Testis (tissue), 3 donors: Measurements from ENCODE around the gene TNRC6B. TPM values are rescaled to one million over a fixed set of nuclear protein-coding genes. Genes with fewer than 3 reads are reported as not detected.
A peak's percentile ranks its signal among the peaks of the same experiment; 100 is the strongest.

Experiments used
- DNase-seq: peaks from one replicate; pipeline ENCODE4 v3.0.0-alpha.2; 2019
- H3K27ac ChIP-seq, 2 donors: fragments of 200-600 bp; sonication (generic); one replicate each; pipeline ENCODE4 v1.5.1; 2019
- H3K27me3 ChIP-seq: fragments of 200-600 bp; sonication (generic); one replicate; pipeline ENCODE4 v1.5.1; 2019
- H3K36me3 ChIP-seq: fragments of 200-600 bp; sonication (generic); one replicate; pipeline ENCODE4 v1.5.1; 2017; ENCODE audit warnings: low read depth; ENCODE audit errors: missing control alignments
- H3K4me1 ChIP-seq: fragments of 200-600 bp; sonication (generic); one replicate; pipeline ENCODE4 v1.5.1; 2019
- H3K4me3 ChIP-seq, 2 donors: fragments of 200-600 bp; sonication (generic); one replicate each; pipeline ENCODE4 v1.5.1; 2017 to 2019
- H3K9me3 ChIP-seq: fragments of 200-600 bp; sonication (generic); one replicate; pipeline ENCODE4 v1.5.1; 2017
- CTCF ChIP-seq, 3 experiments: fragments of 450-650 bp in 2 of 3; fragments of 200-600 bp in 1 of 3; sonication (generic) in 1 of 3; IDR thresholded peaks; one replicate each; pipeline ENCODE4 v1.5.1; 2016 to 2019; ENCODE audit warnings: antibody characterized with exemption in 3 of 3, mild to moderate bottlenecking in 2 of 3, moderate library complexity in 1 of 3
- POLR2A ChIP-seq: fragments of 450-650 bp; IDR thresholded peaks from one replicate; pipeline ENCODE4 v1.6.1; 2017; ENCODE audit warnings: antibody characterized with exemption, mild to moderate bottlenecking, moderate library complexity
- whole genome bisulfite sequencing, 2 donors: methylation state at CpG; one replicate each; pipeline ENCODE4 v1.1.5; 2018; 5-methylcytosine and 5-hydroxymethylcytosine counted together
- intact Hi-C: fragments of 100-400 bp; cut with DNase I; formaldehyde crosslinking; loops from one replicate; pipeline ENCODE4 v1.15.1; 2023; ENCODE audit warnings: low total_unique reads
- polyA plus RNA-seq: library from polyadenylated mRNA; stranded (reverse); fragments of 350-450 nt; fragmentation: Illumina TruSeq; extraction: RNeasy Lipid Tissue Mini Kit (QIAGEN cat#74804); gene quantifications from one replicate; pipeline ENCODE4 v1.2.3, GENCODE V29; 2014; ENCODE audit warnings: low read depth, low replicate concordance; ENCODE audit not compliant: insufficient read depth
- total RNA-seq, 2 donors: library from RNA; depleted of rRNA; stranded (reverse); fragments of >200 nt; gene quantifications; one replicate each; pipeline ENCODE4 v1.2.3, GENCODE V29; 2016

TNRC6B gene
- total and polyA plus RNA-seq, 3 donors from 2014 or later, result 49.2 to 122 (median 79.7) TPM

GRCh38 chr22:40265783-40266182 is 88.1 kb downstream of the TNRC6B start:
- intact Hi-C loops, result no loop called here
- Histone ChIP-seq H3K27me3 (no peaks in the 10 kb centered on the region), H3K4me1 (no peaks in the 10 kb centered on the region), H3K4me3 (no peak overlapping the region), H3K27ac (no peak overlapping the region), H3K9me3 (no peaks in the 10 kb centered on the region), H3K36me3 (no peaks in the 10 kb centered on the region)
- no peak for DNase-seq
- 76 to 81% methylated on average over 3 to 4 of the region's 4 CpGs for WGBS, 2 donors
- TF ChIP-seq CTCF (IDR thresholded peaks at IDR 0.05), result no peak
- TF ChIP-seq POLR2A, result no peak

GRCh38 chr22:40270031-40270430 is 92.3 kb downstream of the TNRC6B start:
- 97 to 98% methylated on average over 9 of the region's 9 CpGs for WGBS, 2 donors
- no peaks in the 10 kb centered on the region for H3K36me3 ChIP-seq

DNA sequence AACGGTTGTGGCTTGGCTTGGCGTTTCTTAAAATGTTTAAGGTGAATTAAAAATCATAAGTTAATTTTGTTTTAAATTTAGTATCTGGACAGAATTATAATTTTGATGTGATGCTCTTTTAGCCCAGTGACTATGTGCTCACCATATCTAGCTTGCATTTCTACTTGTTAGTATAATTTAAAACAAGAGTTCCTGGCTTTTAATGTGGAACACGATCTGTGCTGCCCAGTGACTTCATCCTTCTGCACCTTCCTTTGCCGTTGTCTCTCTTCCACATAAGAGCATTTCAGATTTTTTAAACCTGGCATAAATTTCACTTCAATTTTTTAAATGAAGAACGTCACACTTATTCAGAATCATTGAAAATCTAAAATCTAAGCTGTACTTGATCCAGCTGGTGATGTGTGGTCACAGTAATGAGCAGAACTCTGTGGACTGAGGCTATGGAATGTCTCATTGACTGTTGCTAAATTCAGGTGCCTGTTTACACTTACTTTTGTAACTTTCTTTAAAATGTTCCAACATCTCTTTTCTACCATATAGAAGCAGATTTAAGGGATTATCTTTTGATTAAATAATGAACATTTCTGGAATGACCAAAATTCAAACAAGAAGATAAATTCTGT is 93.1 kb downstream of the TNRC6B start:
- intact Hi-C loops, result no loop called here
- peaks cover 20% of the 10 kb centered on the region for H3K4me1 ChIP-seq
- no peak overlapping the region for H3K4me3 ChIP-seq
- no peaks in the 10 kb centered on the region for H3K9me3 ChIP-seq
- H3K27me3 ChIP-seq, result no peaks in the 10 kb centered on the region
- TF ChIP-seq POLR2A (no peak), CTCF (IDR thresholded peaks at IDR 0.05) (no peak)
- no peak for DNase-seq
- WGBS, 2 donors, result 63 to 68% methylated on average over 5 of the region's 5 CpGs
- peak overlapping the region in 1 of 2 donors; percentile 39 for H3K27ac ChIP-seq
- no peaks in the 10 kb centered on the region for H3K36me3 ChIP-seq

More at GRCh38 chr22:40270031-40270430, 92.3 kb downstream of the TNRC6B start:
- DNase-seq, result no peak
- no peak for TF ChIP-seq POLR2A
- TF ChIP-seq CTCF (IDR thresholded peaks at IDR 0.05), result no peak
- Histone ChIP-seq H3K27me3 (no peaks in the 10 kb centered on the region), H3K27ac (no peak overlapping the region), H3K4me3 (no peak overlapping the region), H3K4me1 (peaks cover 20% of the 10 kb centered on the region), H3K9me3 (no peaks in the 10 kb centered on the region)
- intact Hi-C loops, result no loop called here

GRCh38 chr22:40271440-40271839 is 93.7 kb downstream of the TNRC6B start:
- TF ChIP-seq CTCF (IDR thresholded peaks at IDR 0.05) (no peak), POLR2A (no peak)
- Histone ChIP-seq H3K27me3 (no peaks in the 10 kb centered on the region), H3K9me3 (no peaks in the 10 kb centered on the region), H3K36me3 (no peaks in the 10 kb centered on the region), H3K4me3 (no peak overlapping the region), H3K4me1 (peaks cover 20% of the 10 kb centered on the region), H3K27ac (no peak overlapping the region)
- DNase-seq, result no peak
- WGBS, 2 donors, result 81 to 89% methylated on average over 3 of the region's 3 CpGs
- intact Hi-C loops, result no loop called here

- DNase-seq, result no peak
- no peak for TF ChIP-seq CTCF (IDR thresholded peaks at IDR 0.05)
- TF ChIP-seq POLR2A, result no peak
- H3K27me3 ChIP-seq, result no peaks in the 10 kb centered on the region
- H3K9me3 ChIP-seq, result no peaks in the 10 kb centered on the region
- H3K27ac ChIP-seq, result peak overlapping the region in 1 of 2 donors; percentile 46
- no peaks in the 10 kb centered on the region for H3K36me3 ChIP-seq
- peaks cover 20% of the 10 kb centered on the region for H3K4me1 ChIP-seq
- no peak overlapping the region for H3K4me3 ChIP-seq
- WGBS, 2 donors, result 60 to 69% methylated on average over 6 of the region's 6 CpGs
- intact Hi-C loops, result no loop called here
Observed at GRCh38 chr22:40273319-40273718, 95.6 kb downstream of the TNRC6B start.
